ENCODE results near the gene KCTD6.
A peak's percentile ranks its signal among the peaks of the same experiment; 100 is the strongest.

KCTD6 gene

GRCh38 chr3:58487140-58487886, 4.6 kb upstream of the KCTD6 start:
- FAIRE-seq (no peak), DNase-seq (ENCODE audit: insufficient read length) (no peak)

DNA sequence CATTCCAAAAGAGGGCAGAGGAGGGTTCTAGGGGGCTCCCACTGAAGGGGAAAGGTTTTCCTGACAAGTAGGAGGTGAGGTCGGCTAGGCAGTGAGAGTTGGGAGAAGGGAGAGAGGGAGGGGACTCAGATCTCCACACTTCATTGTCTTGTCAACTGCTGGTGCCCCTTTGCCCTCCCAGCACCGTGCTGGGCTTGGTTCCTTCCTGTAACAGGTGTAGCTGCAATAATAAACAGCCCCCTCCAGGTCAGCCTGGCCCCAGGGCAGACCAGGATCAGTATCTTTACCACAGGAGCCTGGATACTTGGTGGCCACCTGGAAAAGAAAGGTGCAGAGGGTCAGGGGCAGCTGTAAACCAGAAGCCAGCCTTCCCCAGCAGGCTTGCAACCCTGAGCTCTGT, 2.9 kb upstream of the KCTD6 start:
- TF ChIP-seq POLR2AphosphoS5 (IDR thresholded peaks at IDR 0.05; ENCODE audit: low read depth, low read length) (no peak), POLR2A (IDR thresholded peaks at IDR 0.05; ENCODE audit: low read depth, low read length) (no peak), TAF1 (IDR thresholded peaks at IDR 0.05; ENCODE audit: borderline replicate concordance, low read depth, low read length) (no peak)
- DNase-seq (ENCODE audit: insufficient read length) (no peak), FAIRE-seq (no peak)

More at GRCh38 chr3:58487140-58487886, 4.6 kb upstream of the KCTD6 start:
- TF ChIP-seq POLR2A (IDR thresholded peaks at IDR 0.05; ENCODE audit: low read depth, low read length) = no peak
- no peak for TF ChIP-seq POLR2AphosphoS5 (IDR thresholded peaks at IDR 0.05; ENCODE audit: low read depth, low read length)
- TF ChIP-seq TAF1 (IDR thresholded peaks at IDR 0.05; ENCODE audit: borderline replicate concordance, low read depth, low read length) = no peak

DNA sequence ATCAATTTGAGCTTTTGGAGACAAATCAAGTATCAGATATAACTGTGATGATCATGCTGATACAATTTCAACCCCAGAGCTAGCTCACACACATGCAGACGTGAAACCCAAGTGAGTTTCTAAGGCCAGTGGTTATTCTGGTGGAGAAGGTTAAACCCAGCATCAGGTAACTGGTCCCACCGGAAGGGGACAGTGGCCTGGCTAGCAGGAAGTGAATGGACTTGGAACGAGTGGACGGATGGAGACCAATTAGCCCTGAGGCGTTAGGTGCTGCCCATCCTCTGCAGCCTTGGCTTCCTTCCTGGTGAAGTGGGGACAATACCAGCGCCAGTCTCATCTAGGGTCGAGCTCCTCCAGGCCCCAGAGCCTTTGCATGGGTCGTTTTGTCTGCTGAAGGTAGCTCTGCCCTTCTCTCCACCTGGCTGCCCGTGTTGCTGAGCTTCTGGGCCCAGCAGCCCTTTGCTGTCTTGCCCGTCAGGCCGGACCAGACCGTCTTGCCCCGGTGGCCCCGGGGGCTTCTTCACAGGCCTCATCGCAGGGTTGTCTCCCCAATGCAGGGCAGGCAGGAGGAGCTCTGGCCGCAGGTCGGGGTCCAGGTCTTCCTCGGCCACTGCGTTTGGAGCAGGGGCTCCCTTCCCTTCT, 915 bp upstream of the KCTD6 start:
- DNase-seq (ENCODE audit: insufficient read length) = no peak
- no peak for FAIRE-seq
- TF ChIP-seq POLR2A (IDR thresholded peaks at IDR 0.05; ENCODE audit: low read depth, low read length) (no peak), POLR2AphosphoS5 (IDR thresholded peaks at IDR 0.05; ENCODE audit: low read depth, low read length) (no peak)

DNA sequence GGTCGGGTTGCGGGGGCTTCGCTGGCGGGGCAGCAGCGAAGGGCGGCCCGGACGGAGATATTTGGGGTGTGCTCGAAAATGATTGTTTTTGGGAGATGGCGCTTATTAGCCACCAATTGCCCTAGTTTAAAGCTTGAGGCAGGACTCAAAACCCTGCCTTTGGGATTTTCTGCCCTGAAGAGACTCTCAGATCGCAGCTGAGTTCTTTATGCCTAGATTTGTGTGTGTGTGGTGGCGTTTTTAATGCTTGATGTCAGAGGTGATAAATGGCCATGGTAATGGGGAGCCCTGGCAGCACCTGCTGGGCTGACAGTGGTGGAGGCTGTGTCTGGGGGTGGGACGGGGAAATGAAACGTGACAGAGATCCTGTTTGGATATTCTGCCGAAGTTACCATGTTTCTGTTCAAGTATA, 604 bp downstream of the KCTD6 start:
- TF ChIP-seq TAF1 (IDR thresholded peaks at IDR 0.05; ENCODE audit: borderline replicate concordance, low read depth, low read length) = no peak
- no peak for TF ChIP-seq POLR2AphosphoS5 (IDR thresholded peaks at IDR 0.05; ENCODE audit: low read depth, low read length)
- TF ChIP-seq POLR2A (IDR thresholded peaks at IDR 0.05; ENCODE audit: low read depth, low read length) = no peak
- no peak for DNase-seq (ENCODE audit: insufficient read length)
- peak; percentile 68 for FAIRE-seq

GRCh38 chr3:58494107-58494506, 2.2 kb downstream of the KCTD6 start:
- no peak for DNase-seq (ENCODE audit: insufficient read length)
- no peak for FAIRE-seq
- no peak for TF ChIP-seq POLR2AphosphoS5 (IDR thresholded peaks at IDR 0.05; ENCODE audit: low read depth, low read length)
- TF ChIP-seq TAF1 (IDR thresholded peaks at IDR 0.05; ENCODE audit: borderline replicate concordance, low read depth, low read length) = no peak
- TF ChIP-seq POLR2A (IDR thresholded peaks at IDR 0.05; ENCODE audit: low read depth, low read length) = no peak

GRCh38 chr3:58495101-58495500, 3.2 kb downstream of the KCTD6 start:
- FAIRE-seq = no peak

GRCh38 chr3:58496206-58496857, 4.4 kb downstream of the KCTD6 start:
- DNase-seq (ENCODE audit: insufficient read length) (no peak), FAIRE-seq (no peak)
- TF ChIP-seq POLR2A (IDR thresholded peaks at IDR 0.05; ENCODE audit: low read depth, low read length) = no peak
- TF ChIP-seq TAF1 (IDR thresholded peaks at IDR 0.05; ENCODE audit: borderline replicate concordance, low read depth, low read length) = no peak
- no peak for TF ChIP-seq POLR2AphosphoS5 (IDR thresholded peaks at IDR 0.05; ENCODE audit: low read depth, low read length)

More at GRCh38 chr3:58495101-58495500, 3.2 kb downstream of the KCTD6 start:
- no peak for TF ChIP-seq POLR2A (IDR thresholded peaks at IDR 0.05; ENCODE audit: low read depth, low read length)
- TF ChIP-seq POLR2AphosphoS5 (IDR thresholded peaks at IDR 0.05; ENCODE audit: low read depth, low read length) = no peak
- DNase-seq (ENCODE audit: insufficient read length) = no peak

DNA sequence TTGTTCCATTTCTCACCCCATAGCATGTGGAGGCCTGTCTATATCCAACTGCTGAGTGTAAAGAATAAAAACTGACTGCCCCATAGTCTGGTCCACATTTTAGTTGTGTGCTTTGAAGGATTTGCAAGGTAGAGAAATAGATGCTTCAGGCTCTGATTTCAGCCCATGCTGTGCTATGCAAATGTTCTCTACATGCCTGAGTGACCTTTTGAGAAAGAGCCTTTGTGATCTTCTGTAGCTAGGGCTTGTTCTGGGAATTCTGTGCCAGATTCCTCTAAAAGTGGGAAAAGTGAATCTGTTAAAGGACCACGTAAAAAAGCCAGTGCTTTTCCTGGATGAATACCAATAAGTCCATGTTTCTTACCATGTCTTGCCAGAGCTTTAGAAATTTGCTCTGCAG, 5.2 kb downstream of the KCTD6 start:
- peak; percentile 24 for FAIRE-seq
- TF ChIP-seq POLR2AphosphoS5 (IDR thresholded peaks at IDR 0.05; ENCODE audit: low read depth, low read length) (no peak), TAF1 (IDR thresholded peaks at IDR 0.05; ENCODE audit: borderline replicate concordance, low read depth, low read length) (no peak), POLR2A (IDR thresholded peaks at IDR 0.05; ENCODE audit: low read depth, low read length) (no peak)

GRCh38 chr3:58502872-58503271, 11.0 kb downstream of the KCTD6 start:
- FAIRE-seq (no peak), DNase-seq (ENCODE audit: insufficient read length) (no peak)
- TF ChIP-seq POLR2AphosphoS5 (IDR thresholded peaks at IDR 0.05; ENCODE audit: low read depth, low read length) (no peak), POLR2A (IDR thresholded peaks at IDR 0.05; ENCODE audit: low read depth, low read length) (no peak), TAF1 (IDR thresholded peaks at IDR 0.05; ENCODE audit: borderline replicate concordance, low read depth, low read length) (no peak)

More for the DNA sequence above, 5.2 kb downstream of the KCTD6 start:
- DNase-seq (ENCODE audit: insufficient read length) = no peak

GRCh38 chr3:58507356-58508078, 15.6 kb downstream of the KCTD6 start:
- FAIRE-seq = no peak
- no peak for DNase-seq (ENCODE audit: insufficient read length)
- TF ChIP-seq TAF1 (IDR thresholded peaks at IDR 0.05; ENCODE audit: borderline replicate concordance, low read depth, low read length) = no peak
- no peak for TF ChIP-seq POLR2AphosphoS5 (IDR thresholded peaks at IDR 0.05; ENCODE audit: low read depth, low read length)
- no peak for TF ChIP-seq POLR2A (IDR thresholded peaks at IDR 0.05; ENCODE audit: low read depth, low read length)

DNA sequence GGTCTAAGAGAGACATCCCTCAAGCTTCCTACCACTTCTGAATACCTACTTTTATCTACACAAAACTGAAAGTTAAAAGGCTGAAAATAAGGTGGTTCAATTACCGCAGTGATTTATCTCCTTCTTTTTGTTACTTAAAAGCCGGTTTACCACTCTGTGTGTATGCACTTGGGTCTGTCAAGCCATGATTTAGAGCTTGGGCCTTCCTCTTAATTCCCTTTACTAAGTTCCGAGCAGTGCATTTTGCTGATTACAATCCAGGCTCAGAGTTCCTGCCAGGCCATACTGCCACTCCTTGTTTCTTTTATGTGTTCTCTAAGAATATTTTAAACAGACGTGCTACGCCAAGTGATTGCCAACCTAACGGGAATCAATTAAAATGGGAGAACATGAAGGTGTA, 16.5 kb downstream of the KCTD6 start:
- TF ChIP-seq TAF1 (IDR thresholded peaks at IDR 0.05; ENCODE audit: borderline replicate concordance, low read depth, low read length) (no peak), POLR2A (IDR thresholded peaks at IDR 0.05; ENCODE audit: low read depth, low read length) (no peak), POLR2AphosphoS5 (IDR thresholded peaks at IDR 0.05; ENCODE audit: low read depth, low read length) (no peak)
- DNase-seq (ENCODE audit: insufficient read length) (no peak), FAIRE-seq (no peak)

All from GM12892 (cell line).